Activated CD4-positive, alpha-beta memory T cell treated with anti-CD3 and anti-CD28 coated beads, Interleukin-2, amount 10 ng/mL, durations not matched to agents 7 days and 5 days (primary cell): ENCODE results near the gene RTEL1. TPM values are rescaled to one million over a fixed set of nuclear protein-coding genes. Genes with fewer than 3 reads are reported as not detected.
"Not testable (repeated sequence)": the region's sequence is repeated elsewhere in the genome, so short reads cannot be mapped to it uniquely, and the experiment has no call there.

Experiments used
- CTCF ChIA-PET: fragments of 350-600 bp; sonication (Branson Sonifier 250); formaldehyde crosslinking; loops from one replicate; lab custom pipeline; 2021; ENCODE audit warnings: antibody characterized with exemption, inconsistent platforms; lab: Charles Lee
- POLR2A ChIA-PET: fragments of 350-600 bp; sonication (Branson Sonifier 250); formaldehyde crosslinking; loops from one replicate; lab custom pipeline; 2021; ENCODE audit warnings: antibody characterized with exemption; lab: Charles Lee
- DNase-seq: peaks from one replicate; pipeline ENCODE4 v3.0.0-alpha.2; 2020
- H3K27ac Mint-ChIP-seq: one replicate; pipeline ENCODE4 v1.8.0; 2021; ENCODE audit warnings: mild to moderate bottlenecking, mixed read lengths
- H3K27me3 Mint-ChIP-seq: one replicate; pipeline ENCODE4 v1.8.0; 2021; ENCODE audit warnings: mixed read lengths
- H3K36me3 Mint-ChIP-seq: one replicate; pipeline ENCODE4 v1.8.0; 2021; ENCODE audit warnings: low read depth, mixed read lengths
- H3K4me1 Mint-ChIP-seq: one replicate; pipeline ENCODE4 v1.8.0; 2021; ENCODE audit warnings: mixed read lengths
- H3K4me3 Mint-ChIP-seq: one replicate; pipeline ENCODE4 v1.8.0; 2021; ENCODE audit warnings: mild to moderate bottlenecking, mixed read lengths
- H3K9me3 Mint-ChIP-seq: one replicate; pipeline ENCODE4 v1.8.0; 2021; ENCODE audit warnings: mixed read lengths
- total RNA-seq, 2 experiments: library from RNA; stranded (reverse); gene quantifications; one replicate each; pipeline ENCODE4 v1.2.3, GENCODE V29; 2021

The RTEL1 gene
- total RNA-seq, 2 experiments from 2014 or later: 29.2 to 30.0 TPM

GRCh38 chr20:63722967-63723622 lies 65.0 kb downstream of the RTEL1 start:
- not testable (repeated sequence) for DNase-seq, H3K27me3 Mint-ChIP-seq, H3K27ac Mint-ChIP-seq, H3K4me3 Mint-ChIP-seq
- peaks cover 18% of the 10 kb centered on the region for H3K9me3 Mint-ChIP-seq
- peaks cover 71% of the 10 kb centered on the region for H3K36me3 Mint-ChIP-seq
- ChIA-PET POLR2A (interaction anchor here (0.6 to 1.1 kb wide), 3 partner anchors 14 to 142 kb away, joined by 3 read pairs; partner anchors contain the start of genes LIME1 and TPD52L2), CTCF (interaction anchor here (5.2 kb wide), 1 partner anchor 15 kb away, joined by 13 read pairs; the partner anchor contains the start of genes ARFRP1 and ZGPAT)
- H3K4me1 Mint-ChIP-seq: peaks cover 38% of the 10 kb centered on the region

GRCh38 chr20:63730189-63730733 lies 72.1 kb downstream of the RTEL1 start:
- H3K27ac Mint-ChIP-seq, H3K27me3 Mint-ChIP-seq, H3K9me3 Mint-ChIP-seq, CTCF ChIA-PET, DNase-seq, H3K4me3 Mint-ChIP-seq: not testable (repeated sequence)
- Mint-ChIP-seq H3K36me3 (peaks cover 52% of the 10 kb centered on the region), H3K4me1 (peaks cover 34% of the 10 kb centered on the region)
- POLR2A ChIA-PET: interaction anchor here (1.6 to 3.8 kb wide), 4 partner anchors 7 to 22 kb away, joined by 4 to 29 read pairs (median 8); partner anchors contain the start of genes ARFRP1, LIME1, SLC2A4RG and ZGPAT

GRCh38 chr20:63731410-63731809 lies 73.3 kb downstream of the RTEL1 start:
- peaks cover 43% of the 10 kb centered on the region for H3K4me1 Mint-ChIP-seq
- no peak for DNase-seq
- no peak overlapping the region for H3K27ac Mint-ChIP-seq
- H3K9me3 Mint-ChIP-seq: peaks cover 3% of the 10 kb centered on the region
- no peaks in the 10 kb centered on the region for H3K27me3 Mint-ChIP-seq
- POLR2A ChIA-PET: interaction anchor here (1.9 kb wide), 1 partner anchor 23 kb away, joined by 8 read pairs; the partner anchor contains the start of genes ARFRP1 and ZGPAT
- CTCF ChIA-PET: interaction anchor here (0.7 kb wide), 1 partner anchor 25 kb away, joined by 3 read pairs; no protein-coding TSS in a partner anchor
- no peak overlapping the region for H3K4me3 Mint-ChIP-seq
- peaks cover 53% of the 10 kb centered on the region for H3K36me3 Mint-ChIP-seq

GRCh38 chr20:63732118-63733095 lies 74.3 kb downstream of the RTEL1 start:
- H3K27me3 Mint-ChIP-seq: no peaks in the 10 kb centered on the region
- CTCF ChIA-PET: no interaction called here
- no peak overlapping the region for H3K4me3 Mint-ChIP-seq
- POLR2A ChIA-PET: interaction anchor here (7.3 kb wide), 1 partner anchor 27 kb away, joined by 120 read pairs; the partner anchor contains the start of genes ARFRP1 and ZGPAT
- H3K36me3 Mint-ChIP-seq: peaks cover 50% of the 10 kb centered on the region
- H3K9me3 Mint-ChIP-seq: no peaks in the 10 kb centered on the region
- no peak for DNase-seq
- no peak overlapping the region for H3K27ac Mint-ChIP-seq
- H3K4me1 Mint-ChIP-seq: peaks cover 40% of the 10 kb centered on the region

- peaks cover 47% of the 10 kb centered on the region for H3K36me3 Mint-ChIP-seq
- DNase-seq: no peak
- ChIA-PET POLR2A (interaction anchor here (7.3 kb wide), 1 partner anchor 28 kb away, joined by 120 read pairs; the partner anchor contains the start of genes ARFRP1 and ZGPAT), CTCF (no interaction called here)
- H3K9me3 Mint-ChIP-seq: no peaks in the 10 kb centered on the region
- no peaks in the 10 kb centered on the region for H3K27me3 Mint-ChIP-seq
- H3K4me3 Mint-ChIP-seq: no peak overlapping the region
- no peak overlapping the region for H3K27ac Mint-ChIP-seq
- H3K4me1 Mint-ChIP-seq: peaks cover 34% of the 10 kb centered on the region
These were observed 75.0 kb downstream of the RTEL1 start for GRCh38 chr20:63733117-63733516.

GRCh38 chr20:63733579-63734081 lies 75.5 kb downstream of the RTEL1 start:
- no peak for DNase-seq
- ChIA-PET POLR2A (interaction anchor here (7.3 kb wide), 1 partner anchor 28 kb away, joined by 120 read pairs; the partner anchor contains the start of genes ARFRP1 and ZGPAT), CTCF (no interaction called here)
- Mint-ChIP-seq H3K27me3 (no peaks in the 10 kb centered on the region), H3K36me3 (peaks cover 42% of the 10 kb centered on the region), H3K4me1 (peaks cover 28% of the 10 kb centered on the region), H3K4me3 (no peak overlapping the region), H3K27ac (peak overlapping the region; percentile 64), H3K9me3 (no peaks in the 10 kb centered on the region)

- H3K36me3 Mint-ChIP-seq: peaks cover 38% of the 10 kb centered on the region
- ChIA-PET CTCF (interaction anchor here (0.6 to 0.7 kb wide), 2 partner anchors 26 to 50 kb away, joined by 3 read pairs; partner anchors contain the start of genes ARFRP1 and ZGPAT), POLR2A (interaction anchor here (7.3 kb wide), 1 partner anchor 29 kb away, joined by 120 read pairs; the partner anchor contains the start of genes ARFRP1 and ZGPAT)
- H3K4me1 Mint-ChIP-seq: peaks cover 27% of the 10 kb centered on the region
- H3K27me3 Mint-ChIP-seq: no peaks in the 10 kb centered on the region
- no peak for DNase-seq
- peak overlapping the region; percentile 64 for H3K27ac Mint-ChIP-seq
- no peaks in the 10 kb centered on the region for H3K9me3 Mint-ChIP-seq
- H3K4me3 Mint-ChIP-seq: no peak overlapping the region
These were observed 76.2 kb downstream of the RTEL1 start for GRCh38 chr20:63734111-63734945.

GRCh38 chr20:63734946-63735858 lies 77.1 kb downstream of the RTEL1 start:
- POLR2A ChIA-PET: interaction anchor here (0.7 to 7.3 kb wide), 15 partner anchors 6 to 307 kb away, joined by 3 to 120 read pairs (median 6); partner anchors contain the start of genes ARFRP1, PRPF6, RTEL1 and SAMD10
- peak overlapping the region; percentile 86 for H3K4me3 Mint-ChIP-seq

GRCh38 chr20:63735859-63736718 lies 78.0 kb downstream of the RTEL1 start, which contains the start of gene LIME1:
Gene LIME1 (plus strand): TSS chr20:63736664. CDS start chr20:63737550, 886 bp downstream.
- ChIA-PET POLR2A (interaction anchor here (0.7 to 7.3 kb wide), 26 partner anchors 7 to 341 kb away, joined by 3 to 120 read pairs (median 5); partner anchors contain the start of genes ARFRP1, GMEB2, PPDPF and PRPF6), CTCF (interaction anchor here (0.7 to 3.1 kb wide), 10 partner anchors 11 to 240 kb away, joined by 3 to 35 read pairs (median 4); partner anchors contain the start of genes ARFRP1, PTK6, RTEL1 and ZGPAT)
- Mint-ChIP-seq H3K4me1 (peaks cover 27% of the 10 kb centered on the region), H3K36me3 (peaks cover 29% of the 10 kb centered on the region), H3K27ac (peak within 1 kb of the TSS; percentile 95), H3K27me3 (no peaks in the 10 kb centered on the region), H3K9me3 (no peaks in the 10 kb centered on the region), H3K4me3 (peak within 1 kb of the TSS; percentile 86)
- peak; percentile 87 for DNase-seq

More at GRCh38 chr20:63734946-63735858, 77.1 kb downstream of the RTEL1 start:
- H3K4me1 Mint-ChIP-seq: peaks cover 27% of the 10 kb centered on the region
- DNase-seq: no peak
- CTCF ChIA-PET: interaction anchor here (0.6 to 3.1 kb wide), 7 partner anchors 10 to 77 kb away, joined by 3 to 35 read pairs (median 4); partner anchors contain the start of genes ARFRP1, RTEL1 and ZGPAT
- H3K27ac Mint-ChIP-seq: peak overlapping the region; percentile 95
- no peaks in the 10 kb centered on the region for H3K9me3 Mint-ChIP-seq
- no peaks in the 10 kb centered on the region for H3K27me3 Mint-ChIP-seq
- peaks cover 31% of the 10 kb centered on the region for H3K36me3 Mint-ChIP-seq
